GM13976 (cell line): ENCODE measurements around the gene PON2.

Experiments
- DNase-seq: peaks from one replicate; pipeline ENCODE4 v3.0.0; 2012; ENCODE audit warnings: low spot score
- CTCF ChIP-seq: IDR thresholded peaks from 2 replicates; pipeline ENCODE4 v1.5.1; 2012; ENCODE audit warnings: borderline replicate concordance, mild to moderate bottlenecking; ENCODE audit not compliant: insufficient read depth; ENCODE audit errors: extremely low read depth, missing control alignments, control extremely low read depth
- in situ Hi-C: fragments of 300-500 bp; cut with MboI; formaldehyde crosslinking; loops from one replicate; pipeline ENCODE4 v1.12.0; 2022; ENCODE audit warnings: low sequenced_read_pairs, mixed read lengths, inconsistent platforms; ENCODE audit not compliant: unreplicated experiment

The PON2 gene

GRCh38 chr7:95434557-95435421 is at the start of gene PON2:
Gene PON2, minus strand, starts transcription at chr7:95435028. Its CDS starts 77 bp downstream, at chr7:95434951.
- no peak for TF ChIP-seq CTCF
- DNase-seq, result peak; percentile 87
- in situ Hi-C loops, result no loop called here

DNA sequence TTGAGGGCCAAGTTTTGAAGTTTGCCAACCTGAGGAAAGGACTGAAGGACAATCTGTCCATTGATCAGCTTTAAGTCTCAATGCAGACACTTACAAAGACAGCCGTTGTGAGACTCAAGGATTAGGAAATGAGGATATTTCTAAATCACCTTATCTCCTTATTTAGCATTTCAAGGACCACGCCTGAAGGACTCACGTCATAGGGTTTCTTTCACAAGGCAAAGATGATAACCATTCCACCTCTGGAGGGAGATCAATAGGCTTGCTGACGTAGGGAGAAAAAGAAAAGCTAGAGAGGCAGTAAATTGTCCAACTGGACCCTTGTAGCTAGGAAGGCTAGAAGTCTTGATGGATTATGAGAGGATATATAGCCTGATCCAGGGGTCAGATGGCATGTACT is 47.6 kb upstream of the PON2 start:
- DNase-seq, result no peak
- in situ Hi-C loops, result loop anchor here (25.0 kb wide), 1 partner anchor 1020 kb away; no protein-coding TSS in a partner anchor
- no peak for TF ChIP-seq CTCF

DNA sequence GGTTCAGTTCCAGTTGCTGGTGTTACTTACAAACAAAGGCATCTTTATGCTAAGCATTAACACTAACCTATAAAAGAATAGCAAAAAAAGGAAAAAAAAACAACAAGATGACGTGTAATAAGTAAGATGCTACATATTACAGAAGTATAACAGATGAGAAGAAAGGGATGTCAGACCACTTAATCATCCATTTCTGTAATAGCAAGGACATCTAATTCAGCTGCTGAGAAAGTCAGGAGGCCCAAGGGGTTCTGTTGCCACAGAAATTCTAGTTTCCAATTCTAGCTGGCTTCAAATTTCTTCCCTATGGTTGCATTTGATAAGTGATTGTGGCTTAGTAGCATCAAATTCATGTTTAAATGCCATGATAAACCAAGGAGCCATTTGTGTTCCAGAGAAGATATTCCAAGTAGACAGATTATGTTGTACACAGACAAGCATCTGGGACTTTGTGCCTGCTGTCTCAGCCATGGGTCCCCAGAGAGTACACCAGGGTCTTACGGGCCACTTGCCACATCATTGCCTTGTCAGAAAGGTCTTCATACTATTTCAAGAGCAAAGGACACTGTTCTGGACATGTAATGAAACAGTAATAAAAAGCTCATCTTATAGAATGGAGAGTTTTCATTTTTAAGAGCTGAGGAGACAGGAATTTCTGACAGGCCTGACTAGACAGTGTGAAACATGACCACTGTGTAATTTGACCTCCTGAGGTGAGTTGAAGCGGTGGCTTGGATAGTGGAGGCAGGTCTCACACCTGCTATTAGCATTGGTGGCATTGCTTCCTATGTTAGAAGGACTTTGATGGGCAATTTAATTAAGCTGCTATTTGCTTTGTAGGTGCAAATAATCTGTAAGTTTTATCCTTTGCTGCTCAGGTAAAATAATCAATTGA is 46.7 kb upstream of the PON2 start:
- in situ Hi-C loops, result loop anchor here (25.0 kb wide), 1 partner anchor 1019 kb away; no protein-coding TSS in a partner anchor
- TF ChIP-seq CTCF, result no peak
- no peak for DNase-seq

DNA sequence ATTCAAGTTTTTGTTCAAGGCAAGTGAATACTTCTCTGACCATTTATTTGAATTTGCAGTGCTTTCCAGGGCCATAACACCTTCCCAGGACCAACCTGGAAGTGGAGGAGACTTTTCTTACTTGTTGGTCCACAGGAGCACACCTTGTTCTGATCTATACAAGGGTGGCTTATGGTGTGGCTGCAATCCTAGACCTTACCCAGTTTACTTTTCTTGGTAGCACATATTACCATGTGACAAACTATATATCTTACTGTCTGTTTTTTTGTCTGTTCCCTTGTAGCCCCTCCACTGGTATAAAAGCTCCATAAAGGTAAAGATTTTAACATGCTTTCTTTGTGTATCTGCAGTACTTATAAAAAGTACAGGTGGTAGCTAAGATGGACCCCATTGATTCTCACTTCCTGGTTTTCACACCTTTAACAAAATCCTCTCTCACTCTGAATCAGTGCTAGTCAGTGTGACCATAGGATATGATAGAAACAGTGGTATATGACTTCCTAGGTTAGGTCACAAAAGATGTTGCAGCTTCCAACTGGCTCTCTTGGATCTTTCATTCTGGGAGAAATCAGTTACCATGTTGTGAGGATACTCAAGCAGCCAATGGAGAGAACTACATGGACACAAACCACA is 45.3 kb upstream of the PON2 start:
- in situ Hi-C loops, result loop anchor here (25.0 kb wide), 1 partner anchor 1018 kb away; no protein-coding TSS in a partner anchor
- DNase-seq, result no peak
- TF ChIP-seq CTCF, result no peak

DNA sequence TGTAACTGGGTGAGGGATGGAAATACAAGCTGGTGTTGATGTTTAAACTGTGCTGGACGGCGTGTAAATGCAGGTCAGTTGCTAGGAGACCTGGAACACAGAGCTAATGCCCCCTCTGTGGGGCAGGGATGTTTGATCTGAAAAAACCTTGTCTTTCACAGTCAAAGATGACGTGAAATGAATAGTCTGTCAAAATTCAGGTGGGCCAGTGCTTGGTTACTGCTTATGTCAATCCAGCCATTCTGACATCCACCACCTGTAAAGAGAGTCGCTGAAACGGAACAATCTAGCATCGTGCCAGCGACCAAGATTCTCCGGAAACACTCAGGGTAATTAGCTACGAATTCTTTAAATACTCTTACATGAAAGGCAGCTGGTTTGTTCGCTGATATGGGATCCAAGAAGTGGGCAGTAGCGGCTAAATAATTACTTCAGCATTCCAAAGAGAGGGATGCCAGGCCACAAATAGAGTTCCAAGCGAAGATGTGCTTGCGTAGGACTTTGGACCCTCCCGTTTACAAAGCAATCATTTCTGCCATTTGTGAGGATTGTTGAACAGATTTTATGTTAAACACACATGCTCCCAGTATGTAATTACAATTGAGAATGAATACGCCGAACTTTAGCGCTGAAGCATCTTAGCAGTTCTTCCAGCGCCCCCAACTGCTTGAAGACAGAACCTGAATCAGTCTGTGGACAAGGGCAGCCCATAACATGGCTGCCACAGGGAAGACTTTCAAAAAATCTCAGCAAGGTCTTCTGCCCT is 43.6 kb upstream of the PON2 start:
- in situ Hi-C loops, result loop anchor here (25.0 kb wide), 1 partner anchor 1016 kb away; no protein-coding TSS in a partner anchor
- no peak for DNase-seq
- TF ChIP-seq CTCF, result no peak
